Daoy (cell line): Measurements from ENCODE around the gene ZNF622. TPM values are rescaled to one million over a fixed set of nuclear protein-coding genes. Genes with fewer than 3 reads are reported as not detected.
A peak's percentile ranks its signal among the peaks of the same experiment; 100 is the strongest.

Experiments
- DNase-seq: peaks from one replicate; pipeline ENCODE4 v3.0.0-alpha.2; 2015; ENCODE audit warnings: low read depth
- total RNA-seq: library from RNA; depleted of rRNA; stranded (reverse); fragments of >200 nt; shearing (Covaris generic); gene quantifications from 2 replicates; pipeline ENCODE4 v1.2.3, GENCODE V29; 2014; rRNA removed

Gene ZNF622, protein sequence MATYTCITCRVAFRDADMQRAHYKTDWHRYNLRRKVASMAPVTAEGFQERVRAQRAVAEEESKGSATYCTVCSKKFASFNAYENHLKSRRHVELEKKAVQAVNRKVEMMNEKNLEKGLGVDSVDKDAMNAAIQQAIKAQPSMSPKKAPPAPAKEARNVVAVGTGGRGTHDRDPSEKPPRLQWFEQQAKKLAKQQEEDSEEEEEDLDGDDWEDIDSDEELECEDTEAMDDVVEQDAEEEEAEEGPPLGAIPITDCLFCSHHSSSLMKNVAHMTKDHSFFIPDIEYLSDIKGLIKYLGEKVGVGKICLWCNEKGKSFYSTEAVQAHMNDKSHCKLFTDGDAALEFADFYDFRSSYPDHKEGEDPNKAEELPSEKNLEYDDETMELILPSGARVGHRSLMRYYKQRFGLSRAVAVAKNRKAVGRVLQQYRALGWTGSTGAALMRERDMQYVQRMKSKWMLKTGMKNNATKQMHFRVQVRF
- total RNA-seq, result 72.1 and 74.4 TPM in 2 replicates

DNA sequence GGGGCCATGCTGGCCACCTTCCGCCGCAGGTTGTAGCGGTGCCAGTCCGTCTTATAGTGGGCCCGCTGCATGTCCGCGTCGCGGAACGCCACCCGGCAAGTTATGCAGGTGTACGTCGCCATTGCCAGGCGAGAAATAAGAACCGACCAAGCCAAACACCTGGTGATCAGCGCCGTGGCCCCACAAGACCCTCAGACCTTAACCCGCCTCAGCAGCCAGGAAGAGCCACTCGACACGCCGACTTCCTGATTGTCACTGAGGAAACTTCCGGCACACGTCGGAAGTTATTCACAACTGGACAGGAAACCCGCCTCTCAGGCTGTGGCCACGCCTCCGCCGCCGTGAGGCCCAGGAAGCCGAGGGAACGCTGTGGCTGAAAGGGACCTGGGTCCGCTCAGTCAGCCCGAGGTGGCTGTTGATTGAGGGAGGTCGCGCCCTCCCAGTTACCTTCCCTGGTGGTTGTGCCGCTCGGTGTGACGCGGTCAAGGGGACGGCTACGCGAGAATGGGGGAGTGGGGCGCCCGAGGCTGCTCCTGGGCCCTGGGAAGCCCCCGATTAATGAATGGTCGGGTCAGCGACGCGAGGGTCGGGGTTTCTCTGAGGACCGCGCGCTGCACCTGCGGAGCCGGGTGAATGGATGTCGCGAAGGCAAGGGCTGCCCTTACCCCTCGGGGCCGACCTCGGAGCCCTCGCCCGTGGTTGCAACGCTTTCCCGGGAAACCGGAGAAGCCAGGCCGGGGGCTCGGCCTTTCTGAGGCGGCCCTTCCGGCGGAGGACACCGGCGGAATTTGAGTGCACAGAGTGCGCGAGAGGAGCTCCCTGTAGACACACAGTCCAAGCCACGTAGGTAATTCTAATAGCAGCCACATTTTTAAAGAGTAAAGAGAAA, at the start of gene ZNF622:
ZNF622 (minus strand) TSS at position 257 of the 889 bp plus-strand sequence; CDS start at position 122, 135 bp downstream.
- peak; percentile 95 for DNase-seq

DNA sequence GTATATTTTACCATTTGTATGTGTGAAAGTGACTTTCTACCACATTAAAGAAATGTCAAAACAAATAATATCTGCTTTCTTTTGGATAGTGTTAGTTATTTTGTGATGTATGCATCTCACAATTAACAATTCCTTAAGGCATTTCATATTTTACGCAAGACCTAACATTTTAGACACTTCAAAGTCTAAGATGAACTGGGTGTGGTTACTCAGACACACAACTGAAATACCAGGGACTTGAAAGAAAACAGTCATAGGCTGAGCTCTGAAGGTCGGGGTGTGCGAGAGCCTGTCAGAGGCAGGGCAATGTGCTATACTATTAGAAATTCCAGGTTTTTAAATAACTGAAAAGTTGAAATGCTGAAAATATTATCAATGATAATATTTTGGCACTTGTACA, 44.5 kb upstream of the ZNF622 start:
- no peak for DNase-seq

DNA sequence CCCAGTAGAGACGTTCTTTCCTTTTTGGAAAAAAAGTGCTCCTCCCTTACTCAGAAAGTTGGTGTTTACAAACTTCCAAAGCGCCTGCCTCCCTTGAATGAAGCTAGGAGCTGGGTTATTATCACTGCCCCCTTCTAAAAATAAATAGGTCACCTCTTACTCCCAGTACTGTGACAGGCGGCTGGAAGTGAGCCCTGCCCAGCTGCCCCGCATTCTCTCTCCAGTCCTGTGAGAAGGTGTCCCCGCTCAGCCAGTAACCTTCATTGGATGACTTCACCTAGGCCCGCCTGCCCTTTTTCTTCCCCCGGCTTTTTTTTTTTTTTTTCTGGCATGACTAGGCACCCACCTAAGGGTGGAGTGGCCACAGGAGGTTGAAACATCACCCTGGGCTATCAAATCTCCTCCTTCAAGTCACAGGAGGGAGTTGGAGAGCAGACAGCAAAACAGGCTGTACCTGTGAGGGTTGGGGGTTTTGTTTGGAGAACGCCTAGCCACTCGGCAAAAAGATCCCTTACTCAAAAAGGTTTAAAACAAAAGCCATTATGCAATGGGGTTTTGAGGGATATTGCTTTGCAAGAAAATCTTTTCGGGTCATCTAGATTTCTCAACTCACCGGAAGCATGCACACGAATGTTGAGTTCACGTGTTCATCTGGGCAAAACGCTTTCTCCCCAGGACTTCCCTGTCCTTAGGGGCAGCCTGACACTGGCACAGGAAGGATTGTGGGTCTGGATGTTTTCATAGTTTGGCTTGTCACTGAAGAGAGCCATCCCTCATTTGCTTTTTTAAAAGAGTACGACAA, 43.3 kb upstream of the ZNF622 start:
- DNase-seq, result peak; percentile 61

DNA sequence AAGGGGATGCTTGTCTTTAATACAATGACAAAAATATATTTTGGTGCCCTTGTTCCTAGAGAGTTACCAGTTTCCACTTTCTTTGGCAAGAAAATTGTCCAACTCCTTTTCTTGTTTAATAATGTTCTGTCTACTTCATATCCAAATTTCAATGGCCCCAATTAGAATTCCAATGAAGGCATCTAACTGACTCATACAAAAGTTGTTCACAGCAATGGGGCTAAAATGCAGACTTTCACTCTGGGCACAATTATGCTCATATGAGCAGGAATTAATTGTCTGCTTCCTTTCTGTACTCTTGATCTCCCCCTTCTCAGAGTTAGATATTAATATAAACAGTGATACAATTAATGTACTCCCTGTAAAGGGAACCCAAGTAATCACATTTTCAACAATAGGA, 42.1 kb upstream of the ZNF622 start:
- DNase-seq, result no peak

DNA sequence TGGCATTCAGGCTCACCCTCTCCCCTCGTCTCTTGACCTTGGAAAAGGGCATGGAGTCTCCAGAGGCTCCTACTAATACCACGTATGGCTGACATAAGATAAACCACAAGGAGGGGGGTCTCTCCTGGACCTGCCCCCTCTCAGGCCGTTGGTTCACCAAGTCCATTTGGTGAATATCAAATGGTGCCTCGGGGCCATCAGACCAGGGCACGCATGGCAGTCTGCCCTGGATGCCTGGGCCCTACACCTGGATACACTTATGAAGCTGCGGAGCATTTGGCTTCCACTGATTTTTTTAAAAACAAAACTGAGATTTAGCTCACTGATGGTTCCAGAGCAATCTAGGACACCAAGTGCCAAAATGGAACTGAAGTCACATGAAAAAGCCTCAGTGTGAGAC, 40.3 kb upstream of the ZNF622 start:
- DNase-seq, result no peak

DNA sequence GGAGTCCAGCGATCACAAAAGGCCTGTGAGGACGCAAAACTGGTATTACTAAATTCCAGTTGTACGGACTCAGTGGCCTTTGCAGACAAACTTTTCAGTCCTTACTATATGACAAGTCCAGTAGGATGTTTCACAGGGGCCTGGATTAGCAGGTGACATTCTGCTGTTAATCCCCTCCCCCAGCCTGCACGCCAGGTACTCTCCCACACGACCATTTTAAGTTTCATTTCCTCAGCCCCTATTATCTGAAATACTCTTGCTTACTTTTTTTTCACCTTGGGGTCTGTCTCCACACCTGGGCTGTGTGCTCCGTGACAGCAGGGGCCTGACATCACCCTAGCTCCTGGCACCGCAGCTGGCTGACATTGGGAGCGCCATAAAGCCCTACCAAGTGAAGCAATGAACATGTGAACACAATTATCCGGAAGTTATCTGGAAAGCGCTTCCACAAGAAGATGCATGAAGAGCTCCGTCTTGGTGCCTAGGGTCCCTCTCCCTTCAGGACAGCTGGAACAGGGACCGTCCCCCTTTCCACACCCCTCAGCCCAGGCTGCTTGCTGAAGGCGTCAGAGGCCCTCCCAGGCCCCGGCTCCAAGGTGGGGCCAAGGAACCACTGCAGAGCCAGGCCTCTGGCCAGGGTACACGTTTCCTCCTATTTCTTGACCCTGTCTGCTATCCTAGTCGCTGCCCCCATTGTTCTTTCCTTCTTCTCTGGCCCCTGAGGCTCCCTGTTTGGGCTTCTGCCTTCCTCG, 39.7 kb upstream of the ZNF622 start:
- DNase-seq, result no peak

DNA sequence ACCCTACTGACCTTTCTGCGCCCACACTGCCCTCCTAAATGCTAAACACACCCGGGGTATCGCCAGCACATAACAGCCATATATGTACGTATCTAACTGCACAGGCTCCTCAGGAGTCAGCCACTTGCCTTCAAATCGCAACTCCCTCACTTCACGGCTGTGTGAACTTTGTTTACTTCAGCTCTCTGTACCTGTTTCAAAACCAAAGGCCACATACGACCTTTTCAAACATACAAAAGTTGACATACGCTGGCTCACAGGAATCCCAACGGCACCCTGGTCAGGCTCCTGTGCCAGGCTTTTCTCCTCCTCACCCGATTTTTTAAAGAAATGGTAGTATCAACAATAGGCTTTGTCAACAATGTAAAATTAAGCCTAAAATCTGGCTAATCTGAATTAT, 39.0 kb upstream of the ZNF622 start:
- no peak for DNase-seq

DNA sequence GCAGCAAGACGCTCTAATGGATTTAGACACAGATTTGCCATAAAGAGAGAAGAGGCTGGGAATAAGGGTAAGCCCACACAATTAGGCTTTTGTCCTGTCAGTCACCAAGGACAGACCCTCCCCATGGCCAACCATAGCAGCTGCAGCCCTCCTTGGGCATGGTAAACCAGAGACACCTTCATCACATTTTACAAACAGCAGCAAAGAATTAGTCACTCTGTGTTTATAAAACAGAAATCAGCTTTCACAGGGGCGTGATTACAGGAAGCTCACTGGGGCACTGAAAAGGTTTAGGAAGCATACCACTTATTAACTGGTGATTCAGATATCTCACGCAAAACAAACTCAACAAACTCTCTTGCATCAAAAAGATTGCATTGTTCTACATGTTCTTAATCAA, 37.3 kb upstream of the ZNF622 start:
- peak; percentile 39 for DNase-seq

DNA sequence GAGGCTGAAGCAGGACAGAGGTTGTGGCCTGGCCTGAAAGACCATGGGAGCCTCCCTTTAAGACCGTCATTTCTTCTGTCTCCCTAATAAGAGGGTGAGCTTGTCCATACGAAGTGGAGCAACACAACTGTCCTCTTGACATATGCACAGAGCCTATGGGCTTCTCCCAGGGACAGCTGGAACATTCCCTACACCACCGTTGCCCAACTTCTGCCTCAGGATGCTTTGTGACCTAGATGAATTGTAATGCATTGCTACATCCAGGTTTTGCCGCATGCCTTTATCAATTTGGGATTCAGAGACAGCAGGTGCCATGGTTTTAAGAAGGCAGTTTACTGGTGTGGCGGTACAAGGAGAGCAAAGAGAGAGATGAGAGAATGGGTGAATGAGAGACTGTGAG, 34.4 kb upstream of the ZNF622 start:
- DNase-seq, result no peak

DNA sequence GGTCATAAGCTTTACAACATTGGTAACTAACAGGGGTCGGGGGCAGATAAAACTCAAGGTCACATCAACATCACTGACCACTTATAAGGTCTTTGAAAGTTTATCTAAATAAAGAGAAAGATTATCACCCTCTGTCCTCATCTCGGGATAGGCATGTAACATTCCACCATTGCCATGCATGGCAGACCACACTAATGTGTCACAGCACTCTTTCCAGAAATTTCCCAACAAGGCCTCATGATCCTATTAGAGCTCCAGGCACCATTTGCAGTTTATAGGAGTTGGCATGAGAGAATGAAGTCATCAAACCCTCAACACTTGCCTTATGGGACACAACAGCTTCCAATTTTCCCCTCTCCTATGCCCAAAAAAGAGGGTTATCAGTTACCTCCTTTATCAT, 31.9 kb upstream of the ZNF622 start:
- DNase-seq, result no peak

DNA sequence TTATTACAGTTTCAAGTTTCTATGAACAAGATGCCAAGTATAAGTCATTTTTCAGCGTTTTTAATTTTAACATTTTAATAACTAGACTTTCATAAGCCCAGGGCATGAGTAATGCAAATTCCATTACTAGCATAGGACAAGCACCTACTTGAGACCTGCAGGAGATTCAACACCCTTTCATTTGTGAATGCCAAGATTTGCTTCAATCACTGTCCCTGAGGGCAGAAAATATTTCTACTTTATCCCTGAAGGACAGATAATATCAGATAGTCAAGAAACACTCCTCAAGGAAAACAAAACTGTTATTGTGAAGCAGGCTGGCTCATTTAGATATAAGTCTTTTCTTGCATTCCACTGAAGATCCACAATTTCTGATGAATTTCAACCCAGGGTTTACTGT, 27.7 kb upstream of the ZNF622 start:
- DNase-seq, result no peak

DNA sequence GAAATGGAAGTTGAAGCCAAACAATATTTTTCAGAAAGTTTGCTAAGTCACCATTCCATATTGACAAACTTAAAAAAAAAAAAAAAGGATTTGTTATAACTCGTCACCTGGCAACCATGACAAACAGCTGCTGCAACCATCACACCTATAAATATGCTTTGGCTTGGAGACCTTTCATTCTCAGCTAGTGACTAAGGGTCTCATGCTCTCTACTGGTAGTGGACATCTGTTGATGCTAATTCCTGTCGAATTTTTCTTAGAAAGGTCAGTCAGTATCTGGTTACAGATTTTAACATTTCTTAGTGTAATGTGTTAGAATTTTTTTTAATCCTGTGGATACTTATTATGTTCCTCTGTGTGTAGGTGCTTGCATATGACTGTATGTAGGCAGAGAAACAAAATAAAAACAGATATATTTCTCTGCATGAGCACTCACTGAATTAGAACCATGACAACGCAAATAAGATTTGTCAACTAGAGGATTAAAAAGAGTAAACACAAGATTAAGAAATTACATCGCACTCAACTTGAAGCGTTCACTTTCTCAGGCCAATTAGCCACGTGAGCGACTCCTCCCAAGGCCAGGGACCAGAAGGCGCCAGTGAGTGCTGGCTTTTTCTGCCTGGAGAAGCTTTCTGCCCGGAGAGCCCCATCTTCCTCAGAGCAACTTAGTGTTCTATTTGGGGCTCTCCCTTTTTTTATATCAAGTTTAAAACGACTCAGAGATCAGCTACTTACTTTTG, 27.0 kb upstream of the ZNF622 start:
- peak; percentile 18 for DNase-seq

DNA sequence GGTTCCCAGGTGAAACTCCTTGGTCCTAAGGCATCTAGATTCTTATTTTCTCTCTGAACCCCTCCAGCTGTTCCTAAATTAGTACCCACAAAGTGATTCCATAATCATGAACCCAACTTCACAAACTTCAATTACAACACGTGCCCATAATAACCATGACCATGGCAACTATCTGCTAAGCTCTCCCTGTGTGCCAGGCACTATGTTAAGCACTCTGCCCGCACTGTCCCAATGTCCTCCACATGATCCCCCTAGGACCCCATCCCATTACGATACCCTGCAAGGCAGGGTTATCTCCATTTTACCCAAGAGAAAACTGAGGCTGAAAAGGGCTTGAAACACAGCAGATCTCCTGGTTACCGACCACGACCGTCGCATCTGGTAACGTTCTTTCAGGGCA, 25.3 kb upstream of the ZNF622 start:
- DNase-seq, result no peak

DNA sequence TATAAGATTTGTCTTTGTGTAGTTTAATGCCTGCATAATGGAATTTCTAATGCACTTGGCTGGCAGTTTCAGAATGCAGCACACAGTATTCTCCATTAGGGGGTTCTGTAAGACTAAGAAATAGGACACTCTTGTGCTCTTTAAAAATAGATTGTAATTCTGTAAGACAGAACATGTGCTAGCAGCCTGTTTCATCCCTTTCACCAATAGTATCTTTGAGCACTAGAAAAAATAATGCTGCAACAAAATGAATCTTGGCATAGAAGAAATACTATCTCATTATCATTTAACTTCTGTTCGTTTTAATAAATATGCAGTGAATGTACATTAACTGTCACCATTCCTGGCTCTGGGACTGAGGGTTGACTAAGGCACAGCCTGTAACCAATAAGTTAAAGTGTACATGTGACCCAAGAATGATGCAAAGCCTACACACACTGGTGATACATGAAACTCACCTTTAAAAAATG, 23.8 kb upstream of the ZNF622 start:
- DNase-seq, result peak; percentile 17

DNA sequence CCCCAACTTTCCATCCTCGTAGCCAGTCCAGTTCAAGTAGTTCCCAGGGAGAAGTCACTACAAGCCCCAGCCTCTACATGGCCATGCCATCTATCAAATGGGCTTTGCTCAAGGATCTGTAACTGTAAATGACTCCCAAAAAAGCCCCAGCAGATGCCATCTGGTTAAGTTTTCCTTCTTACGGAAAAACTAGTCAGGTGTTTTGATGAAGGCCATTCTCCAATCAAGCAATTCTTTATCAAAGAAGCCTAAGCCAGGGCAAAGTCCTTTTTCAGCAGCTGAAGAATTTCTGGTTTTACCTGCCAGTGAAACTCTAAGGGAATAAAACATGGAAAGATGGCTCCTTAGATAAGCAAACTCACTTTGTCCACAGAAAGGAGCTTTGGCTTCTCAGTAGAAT, 21.9 kb upstream of the ZNF622 start:
- DNase-seq, result no peak

DNA sequence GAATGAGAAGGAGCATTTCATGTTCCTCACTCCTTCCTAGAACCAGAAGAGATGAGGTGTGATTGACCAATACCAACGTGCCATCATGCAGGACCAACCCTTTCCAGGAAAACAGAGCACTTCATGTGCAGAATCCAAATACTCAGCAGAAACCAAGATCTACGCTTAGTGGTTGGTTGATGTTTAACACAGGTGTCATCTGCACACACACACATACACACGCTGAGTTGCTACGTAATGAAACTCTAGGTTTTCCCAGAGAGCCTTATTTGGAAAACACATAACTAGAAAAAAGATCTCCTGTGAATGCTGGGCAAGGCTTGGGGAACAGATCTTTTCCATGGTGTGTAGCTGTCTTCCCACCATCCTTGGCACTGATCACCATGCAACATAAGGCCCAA, 21.1 kb upstream of the ZNF622 start:
- no peak for DNase-seq

DNA sequence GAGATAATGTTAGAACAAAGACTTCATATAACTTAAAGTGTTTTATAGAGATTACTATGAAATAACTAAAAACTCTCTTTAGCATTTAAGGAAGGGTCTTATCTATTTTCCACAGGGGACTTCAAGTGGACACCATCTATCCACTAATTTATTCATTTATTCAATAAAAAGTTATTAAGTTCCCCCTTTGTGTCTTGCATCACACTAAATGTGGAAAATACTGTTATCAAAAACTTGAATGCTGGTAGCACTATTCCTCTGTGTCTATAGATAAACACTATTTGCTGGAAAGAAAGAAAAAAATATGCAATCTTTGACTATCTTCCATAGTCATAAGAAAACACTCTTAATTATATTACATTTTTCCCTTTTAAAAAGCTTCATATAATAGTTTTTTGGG, 20.1 kb upstream of the ZNF622 start:
- DNase-seq, result no peak

DNA sequence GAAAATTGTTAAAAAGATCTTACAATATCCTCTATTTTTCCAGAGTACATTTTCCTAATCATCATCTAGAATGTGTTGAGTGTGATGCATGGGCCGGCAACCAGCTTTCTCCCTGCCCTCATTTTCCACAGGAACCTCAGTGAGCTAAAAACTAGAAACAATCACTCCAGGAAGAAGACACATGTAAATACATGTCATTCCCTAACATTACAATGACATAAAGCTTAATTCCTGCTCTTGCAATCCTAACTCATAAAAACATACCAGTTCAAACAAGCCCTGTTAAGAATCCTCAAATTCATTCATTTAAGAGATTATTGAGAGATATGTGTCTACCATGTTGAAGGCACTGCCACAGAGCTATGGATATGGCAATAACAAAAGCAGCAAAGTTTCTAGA, 18.5 kb upstream of the ZNF622 start:
- no peak for DNase-seq

DNA sequence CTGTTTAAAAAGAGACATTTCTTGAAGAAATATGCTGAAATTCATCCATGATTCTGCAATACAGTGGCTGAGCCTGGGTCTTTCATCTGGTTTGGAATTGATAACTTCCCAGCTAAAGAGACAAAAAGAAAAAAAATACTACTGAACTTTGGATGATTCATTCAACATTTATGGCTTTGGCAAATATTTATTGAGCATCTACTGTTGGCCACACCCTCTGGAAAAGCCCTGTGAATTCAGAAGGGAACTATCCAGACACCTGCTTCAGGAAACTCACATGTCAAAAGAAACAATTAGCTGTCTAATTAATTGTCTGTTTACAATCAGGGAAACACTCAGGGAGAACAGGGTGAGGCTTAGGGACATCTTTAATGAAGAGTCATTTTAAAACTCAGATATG, 17.8 kb upstream of the ZNF622 start:
- no peak for DNase-seq

DNA sequence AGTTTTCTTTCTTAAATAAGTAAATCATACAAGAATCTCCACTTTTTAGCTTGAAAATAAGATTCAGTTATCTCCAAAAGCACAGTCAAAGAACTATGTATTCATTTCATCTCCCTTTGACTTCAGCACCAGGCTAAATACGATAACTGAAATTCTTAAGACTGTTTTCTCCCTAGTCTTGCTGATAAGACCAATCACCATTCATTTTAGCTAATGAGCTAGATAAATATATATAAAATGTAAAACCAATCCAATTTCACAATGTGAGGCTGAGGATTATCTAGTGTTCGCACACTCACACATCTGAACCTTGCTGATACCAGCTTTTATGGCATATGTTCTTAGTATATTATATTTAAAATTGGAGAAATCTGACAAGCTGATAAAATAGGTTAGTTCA, 17.3 kb upstream of the ZNF622 start:
- DNase-seq, result no peak
